ENCODE results near the gene FNIP1.
A peak's percentile ranks its signal among the peaks of the same experiment; 100 is the strongest.
"Not testable (repeated sequence)": the region's sequence is repeated elsewhere in the genome, so short reads cannot be mapped to it uniquely, and the experiment has no call there.

Gene FNIP1

DNA sequence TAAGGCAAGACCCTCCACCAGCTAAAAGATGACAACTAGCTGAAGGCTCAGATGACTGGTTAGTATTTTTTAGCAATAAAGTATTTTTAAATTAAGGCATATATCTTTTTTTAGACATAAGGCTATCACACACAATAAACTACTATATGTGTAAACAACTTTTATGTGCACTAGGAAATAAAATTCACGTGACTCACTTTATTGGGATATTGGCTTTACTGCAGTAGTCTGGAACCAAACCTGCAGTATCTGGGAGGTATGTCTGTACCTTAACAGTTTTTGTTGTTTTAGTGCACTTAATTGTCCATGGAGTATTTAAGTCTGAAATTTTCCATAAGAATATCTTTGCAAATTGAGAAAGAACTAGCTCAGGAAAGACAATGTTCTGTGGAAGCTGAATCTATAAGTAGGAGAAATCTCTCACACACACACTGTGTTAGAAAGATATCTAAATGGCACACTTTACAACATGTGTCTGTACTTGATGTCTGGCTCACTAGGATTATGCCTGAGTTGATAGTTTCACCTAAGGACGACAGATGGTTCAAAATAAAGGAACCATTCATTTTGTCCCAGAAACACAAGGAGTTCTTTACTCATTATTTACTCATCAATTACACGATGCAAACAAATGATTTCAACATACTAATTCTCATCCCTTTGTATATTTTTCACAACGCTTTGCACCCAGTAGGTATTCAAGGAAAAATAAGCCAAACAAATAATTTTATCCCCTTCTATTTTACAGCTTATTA is 166.4 kb downstream of the FNIP1 start:
- in situ Hi-C loops (cut with HindIII; ENCODE audit: low pct_ligation_motif_present, low sequenced_read_pairs), result no loop called here
- H3K27ac ChIP-seq, result no peak overlapping the region
- no peak overlapping the region for H3K4me3 ChIP-seq (ENCODE audit: low read depth, low read length)
- H3K36me3 ChIP-seq (replicated peaks), result no peaks in the 10 kb centered on the region
- no peak for DNase-seq
- TF ChIP-seq, protein P1, sequence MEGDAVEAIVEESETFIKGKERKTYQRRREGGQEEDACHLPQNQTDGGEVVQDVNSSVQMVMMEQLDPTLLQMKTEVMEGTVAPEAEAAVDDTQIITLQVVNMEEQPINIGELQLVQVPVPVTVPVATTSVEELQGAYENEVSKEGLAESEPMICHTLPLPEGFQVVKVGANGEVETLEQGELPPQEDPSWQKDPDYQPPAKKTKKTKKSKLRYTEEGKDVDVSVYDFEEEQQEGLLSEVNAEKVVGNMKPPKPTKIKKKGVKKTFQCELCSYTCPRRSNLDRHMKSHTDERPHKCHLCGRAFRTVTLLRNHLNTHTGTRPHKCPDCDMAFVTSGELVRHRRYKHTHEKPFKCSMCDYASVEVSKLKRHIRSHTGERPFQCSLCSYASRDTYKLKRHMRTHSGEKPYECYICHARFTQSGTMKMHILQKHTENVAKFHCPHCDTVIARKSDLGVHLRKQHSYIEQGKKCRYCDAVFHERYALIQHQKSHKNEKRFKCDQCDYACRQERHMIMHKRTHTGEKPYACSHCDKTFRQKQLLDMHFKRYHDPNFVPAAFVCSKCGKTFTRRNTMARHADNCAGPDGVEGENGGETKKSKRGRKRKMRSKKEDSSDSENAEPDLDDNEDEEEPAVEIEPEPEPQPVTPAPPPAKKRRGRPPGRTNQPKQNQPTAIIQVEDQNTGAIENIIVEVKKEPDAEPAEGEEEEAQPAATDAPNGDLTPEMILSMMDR (IDR thresholded peaks at IDR 0.05; ENCODE audit: low read depth, low read length, missing control alignments), result no peak
- H3K27me3 ChIP-seq (replicated peaks), result no peaks in the 10 kb centered on the region

DNA sequence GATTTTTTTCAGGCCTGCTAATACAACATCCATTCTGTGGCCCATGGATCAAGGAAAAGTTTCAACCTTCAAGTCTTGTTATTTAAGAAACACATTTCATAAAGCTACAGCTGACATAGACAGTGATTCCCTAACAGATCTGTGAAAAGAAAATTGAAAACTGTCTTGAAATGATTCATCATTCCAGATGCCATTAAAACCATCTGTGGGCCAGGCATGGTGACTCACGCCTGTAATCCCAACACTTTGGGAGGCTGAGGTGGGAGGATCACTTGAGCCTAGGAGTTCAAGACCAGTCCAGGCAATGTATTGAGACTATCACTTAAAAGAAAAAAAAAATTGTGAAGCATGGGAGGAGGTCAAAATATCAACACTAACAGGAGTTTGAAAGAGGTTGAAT is 167.8 kb downstream of the FNIP1 start:
- DNase-seq, result peak; percentile 71
- H3K27ac ChIP-seq, result no peak overlapping the region
- TF ChIP-seq, protein P1 (IDR thresholded peaks at IDR 0.05; ENCODE audit: low read depth, low read length, missing control alignments), result no peak
- in situ Hi-C loops (cut with HindIII; ENCODE audit: low pct_ligation_motif_present, low sequenced_read_pairs), result no loop called here
- H3K36me3 ChIP-seq (replicated peaks), result no peaks in the 10 kb centered on the region
- no peaks in the 10 kb centered on the region for H3K27me3 ChIP-seq (replicated peaks)
- H3K4me3 ChIP-seq (ENCODE audit: low read depth, low read length), result no peak overlapping the region

DNA sequence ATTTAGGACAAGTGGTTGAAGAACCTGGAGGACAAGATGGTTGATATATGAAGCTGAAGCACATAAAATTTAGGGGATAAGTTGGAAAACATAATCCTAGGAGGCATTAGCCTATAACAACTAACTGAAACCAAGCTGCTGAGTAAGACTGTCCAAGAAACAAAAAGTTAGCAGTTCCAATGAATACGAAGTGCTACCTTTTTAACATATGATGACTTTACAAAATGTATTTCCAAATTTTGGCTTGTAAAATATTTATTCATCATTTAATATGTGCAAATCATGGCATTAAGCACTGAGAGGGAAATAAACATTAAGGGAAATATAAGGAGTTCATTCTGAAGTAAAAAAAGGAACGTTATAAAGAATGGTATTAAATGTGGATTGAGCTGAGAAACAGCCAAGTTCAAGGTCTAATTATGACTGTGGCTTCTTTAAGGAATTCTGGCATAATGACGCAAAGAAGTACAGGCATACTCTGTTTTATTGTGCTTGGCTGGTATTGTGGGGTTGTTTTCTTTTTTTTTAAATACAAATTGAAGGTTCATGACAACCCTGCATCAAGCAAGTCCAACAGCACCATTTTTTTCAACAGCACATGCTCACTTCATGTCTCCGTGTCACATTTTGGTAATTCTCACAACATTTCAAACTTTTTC is 169.5 kb downstream of the FNIP1 start:
- in situ Hi-C loops (cut with HindIII; ENCODE audit: low pct_ligation_motif_present, low sequenced_read_pairs), result no loop called here
- DNase-seq, result no peak
- no peaks in the 10 kb centered on the region for H3K36me3 ChIP-seq (replicated peaks)
- TF ChIP-seq, protein P1 (IDR thresholded peaks at IDR 0.05; ENCODE audit: low read depth, low read length, missing control alignments), result no peak
- no peak overlapping the region for H3K27ac ChIP-seq
- no peaks in the 10 kb centered on the region for H3K27me3 ChIP-seq (replicated peaks)
- no peak overlapping the region for H3K4me3 ChIP-seq (ENCODE audit: low read depth, low read length)

DNA sequence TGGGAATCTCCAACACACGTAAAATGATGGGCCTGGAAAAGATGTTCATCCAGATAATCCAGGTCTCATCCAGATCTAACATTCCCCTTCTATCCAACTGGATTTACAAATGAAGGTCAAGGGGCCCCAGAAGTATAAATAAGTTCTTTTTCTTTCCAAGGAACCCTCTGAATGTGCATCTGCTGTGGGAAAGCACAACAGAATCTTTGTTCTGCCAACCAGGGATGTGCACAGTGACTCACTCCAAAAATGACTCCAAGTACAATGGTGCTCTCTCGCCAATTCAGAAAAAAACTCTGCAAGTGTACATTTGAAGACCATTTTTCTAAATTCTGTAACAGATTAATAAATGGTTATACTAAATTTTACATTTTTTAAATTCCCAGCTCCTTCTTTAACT is 174.2 kb downstream of the FNIP1 start:
- TF ChIP-seq, protein P1 (IDR thresholded peaks at IDR 0.05; ENCODE audit: low read depth, low read length, missing control alignments), result no peak
- in situ Hi-C loops (cut with HindIII; ENCODE audit: low pct_ligation_motif_present, low sequenced_read_pairs), result no loop called here
- Histone ChIP-seq H3K27ac (no peak overlapping the region), H3K4me3 (ENCODE audit: low read depth, low read length) (no peak overlapping the region), H3K27me3 (replicated peaks) (no peaks in the 10 kb centered on the region), H3K36me3 (replicated peaks) (no peaks in the 10 kb centered on the region)
- no peak for DNase-seq

DNA sequence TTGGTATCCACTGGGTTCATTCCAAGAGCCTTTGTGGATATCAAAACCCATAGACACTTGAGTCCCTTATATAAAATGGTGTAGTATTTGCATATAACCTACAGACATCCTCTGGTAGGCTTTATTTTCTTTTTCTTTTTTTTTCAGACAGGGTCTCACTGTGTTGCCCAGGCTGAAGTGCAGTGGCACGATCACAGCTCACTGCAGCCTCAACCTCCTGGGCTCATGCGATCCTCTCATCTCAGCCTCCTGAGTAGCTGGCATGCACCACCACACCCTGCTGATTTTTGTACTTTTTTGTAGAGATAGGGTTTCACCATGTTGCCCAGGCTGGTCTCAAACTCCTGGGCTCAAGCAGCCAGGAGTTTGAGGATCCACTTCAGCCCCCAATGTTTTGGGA is 175.7 kb downstream of the FNIP1 start:
- H3K27me3 ChIP-seq (replicated peaks); H3K36me3 ChIP-seq (replicated peaks); H3K27ac ChIP-seq; H3K4me3 ChIP-seq (ENCODE audit: low read depth, low read length); in situ Hi-C loops (cut with HindIII; ENCODE audit: low pct_ligation_motif_present, low sequenced_read_pairs); DNase-seq: not testable (repeated sequence)

DNA sequence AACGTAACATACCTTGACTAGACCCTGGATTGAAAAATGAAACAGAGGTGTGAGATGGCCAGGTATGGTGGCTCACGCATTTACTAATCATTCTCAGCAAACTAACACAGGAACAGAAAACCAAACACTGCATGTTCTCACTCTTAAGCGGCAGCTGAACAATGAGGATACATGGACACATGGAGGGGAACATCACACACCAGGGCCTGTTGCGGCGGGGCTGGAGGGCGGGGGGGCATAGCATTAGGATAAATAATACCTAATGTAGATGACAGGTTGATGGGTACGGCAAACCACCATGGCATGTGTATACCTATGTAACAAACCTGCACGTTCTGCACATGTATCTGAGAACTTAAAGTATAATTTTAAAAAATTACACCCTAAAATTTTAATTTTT is 177.7 kb downstream of the FNIP1 start:
- no peaks in the 10 kb centered on the region for H3K36me3 ChIP-seq (replicated peaks)
- in situ Hi-C loops (cut with HindIII; ENCODE audit: low pct_ligation_motif_present, low sequenced_read_pairs), result no loop called here
- H3K4me3 ChIP-seq (ENCODE audit: low read depth, low read length), result no peak overlapping the region
- TF ChIP-seq, protein P1 (IDR thresholded peaks at IDR 0.05; ENCODE audit: low read depth, low read length, missing control alignments), result no peak
- no peak overlapping the region for H3K27ac ChIP-seq
- H3K27me3 ChIP-seq (replicated peaks), result no peaks in the 10 kb centered on the region
- no peak for DNase-seq

Measured in brain microvascular endothelial cell (primary cell).